Central memory CD4-positive, alpha-beta T cell (primary cell): ENCODE results near the gene CRELD1.

Experiments used
- DNase-seq: peaks from one replicate; pipeline ENCODE4 v3.0.0; 2022

CRELD1 gene

DNA sequence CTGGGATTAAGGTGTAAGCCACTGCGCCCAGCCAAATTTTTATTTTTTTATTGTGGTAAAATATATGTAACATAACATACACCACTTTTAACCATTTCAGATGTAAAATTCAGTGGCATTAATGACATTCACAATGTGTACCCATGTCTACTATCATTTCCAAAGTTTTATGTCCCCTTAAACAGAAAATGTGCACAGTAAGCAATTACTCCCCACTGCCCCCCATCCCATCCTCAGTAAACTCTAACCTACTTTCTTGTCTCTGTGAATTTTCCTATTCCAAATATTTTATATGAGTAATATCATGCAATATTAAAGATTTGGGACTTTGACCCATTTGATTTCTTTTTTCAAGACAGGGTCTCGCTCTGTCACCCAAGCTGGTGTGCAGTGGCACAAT lies 33.2 kb downstream of the CRELD1 start:
- DNase-seq: no peak

DNA sequence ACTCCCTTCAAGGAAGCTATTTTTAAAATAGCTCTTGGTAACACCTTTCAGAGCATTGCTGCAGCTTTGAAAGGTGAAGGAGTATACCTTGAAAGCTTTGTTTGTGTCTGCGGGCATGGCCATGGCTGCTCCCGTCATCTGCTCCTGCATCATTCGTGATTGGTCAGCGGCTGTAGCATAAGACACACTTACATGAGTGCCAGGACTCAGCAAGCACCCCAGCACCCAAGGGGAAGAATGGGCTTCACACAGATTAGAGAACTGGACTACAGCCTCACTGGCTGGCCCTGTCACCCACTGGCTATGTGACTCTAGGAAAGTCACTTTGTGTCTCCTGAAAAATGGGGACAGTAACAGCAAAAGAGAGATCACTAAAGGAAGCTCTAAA lies 36.0 kb downstream of the CRELD1 start:
- no peak for DNase-seq

DNA sequence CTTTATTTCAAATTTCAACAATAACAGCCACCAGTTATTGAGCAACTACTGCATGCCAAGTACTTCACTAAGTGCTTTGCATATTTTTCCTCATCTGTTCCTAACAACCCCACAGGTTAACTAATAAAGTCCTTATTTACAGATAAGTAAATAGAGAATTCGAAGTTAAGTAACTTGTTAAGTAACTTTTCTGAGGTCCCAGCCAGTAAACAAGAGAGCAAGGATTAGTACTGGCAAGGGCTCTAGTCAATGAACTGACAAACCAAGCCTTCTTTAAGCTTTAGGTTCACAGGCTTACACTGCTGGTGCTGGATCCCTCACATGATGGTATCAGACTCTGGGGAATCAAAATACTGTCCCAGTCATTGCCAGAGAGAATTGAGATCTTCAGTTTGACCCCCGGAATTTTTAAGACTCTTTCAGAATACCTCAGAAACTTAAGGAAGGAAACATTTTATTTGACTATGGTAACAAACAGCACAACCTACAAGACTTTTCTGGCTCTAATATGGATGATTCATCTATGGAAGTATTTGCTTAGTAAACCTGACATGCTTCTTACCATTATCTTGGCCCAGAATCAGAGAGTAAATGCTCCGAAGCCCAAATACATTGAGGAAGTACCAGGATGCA lies 36.5 kb downstream of the CRELD1 start:
- DNase-seq: no peak

DNA sequence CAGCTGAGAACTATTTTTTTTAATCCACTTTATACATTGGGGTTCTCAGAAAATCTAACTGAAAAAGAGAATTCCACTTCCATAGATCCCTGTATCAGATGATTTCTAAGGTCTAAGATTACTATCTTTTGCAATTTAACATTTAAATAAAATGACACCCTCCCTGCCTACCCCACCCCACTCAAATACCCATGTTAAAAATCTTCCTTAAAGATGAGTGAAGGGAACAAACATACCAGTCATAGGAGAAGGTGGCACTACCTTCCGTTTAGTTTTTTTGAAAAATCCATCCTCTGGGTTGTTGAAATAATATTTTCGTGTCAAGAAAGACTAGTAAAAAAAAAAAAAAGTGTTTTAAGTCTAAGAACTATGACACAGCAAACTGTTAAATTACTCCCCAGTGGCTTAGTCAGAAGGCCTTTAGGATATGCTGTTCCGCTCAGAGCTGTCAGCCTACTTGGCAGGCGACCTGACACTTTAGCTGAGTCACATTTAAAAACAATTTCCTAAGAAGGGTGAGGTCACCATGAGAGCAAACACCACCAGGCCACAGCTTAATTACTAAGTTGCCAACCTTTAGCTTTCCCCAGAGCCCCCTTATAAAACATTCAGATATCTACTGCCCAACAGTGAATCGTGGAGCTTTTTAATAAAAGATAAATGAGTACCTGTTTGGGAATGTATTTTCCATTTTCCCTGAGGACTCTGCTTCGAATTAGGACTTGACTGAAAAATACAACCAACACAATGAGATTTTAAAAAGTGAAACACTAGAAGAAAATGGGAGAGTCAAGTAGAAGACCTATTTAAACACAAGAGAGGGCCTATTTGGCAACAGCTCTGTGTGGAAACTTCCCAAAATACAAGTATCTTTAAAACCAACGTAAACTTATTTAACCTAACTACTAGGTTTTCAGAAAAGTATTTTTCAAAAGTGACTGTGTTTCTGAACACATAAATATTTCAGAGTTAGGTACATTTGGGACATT lies 43.4 kb downstream of the CRELD1 start:
- no peak for DNase-seq

DNA sequence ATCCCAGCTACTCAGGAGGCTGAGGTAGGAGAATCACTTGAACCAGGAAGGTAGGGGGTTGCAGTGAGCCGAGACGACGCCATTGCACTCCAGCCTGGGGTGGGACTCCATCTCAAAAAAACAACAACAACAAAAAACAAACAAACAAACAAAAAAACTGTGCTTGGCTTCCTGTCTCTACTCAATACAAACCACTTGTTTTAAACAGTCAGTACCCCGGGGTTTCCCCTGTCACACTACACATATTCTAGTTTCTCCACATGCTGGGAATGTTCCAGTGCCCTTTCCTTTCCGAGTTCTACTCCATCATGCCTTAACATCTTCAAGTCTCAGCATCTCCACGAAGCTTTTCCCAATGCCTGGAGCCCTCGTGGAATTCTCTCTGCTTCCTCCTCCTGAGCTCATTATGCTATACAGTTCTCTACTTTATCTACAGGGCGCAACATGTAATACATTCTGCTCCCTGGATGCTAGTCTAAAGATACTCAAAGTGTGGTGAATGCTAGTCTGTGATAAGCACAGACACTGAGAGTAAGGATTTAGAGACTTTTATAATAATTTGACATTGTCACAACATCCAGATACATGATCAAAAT lies 45.2 kb downstream of the CRELD1 start:
- DNase-seq: no peak

DNA sequence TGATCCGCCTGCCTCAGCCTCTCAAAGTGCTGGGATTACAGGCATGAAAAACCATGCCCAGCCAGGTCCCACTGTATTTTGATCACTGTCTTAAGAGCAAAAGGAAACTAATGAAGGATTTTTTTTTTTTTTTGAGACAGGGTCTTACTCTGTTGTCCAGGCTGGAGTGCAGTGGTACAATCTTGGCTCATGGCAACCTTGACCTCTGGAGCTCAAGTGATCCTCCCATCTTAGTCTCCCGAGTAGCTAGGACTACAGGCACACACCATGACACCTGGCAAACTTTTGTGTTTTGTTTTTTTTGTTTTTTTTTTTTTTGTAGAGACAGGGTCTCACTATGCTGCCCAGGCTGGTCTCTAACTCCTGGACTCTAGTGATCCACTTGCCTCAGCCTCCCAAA lies 46.6 kb downstream of the CRELD1 start:
- no peak for DNase-seq

DNA sequence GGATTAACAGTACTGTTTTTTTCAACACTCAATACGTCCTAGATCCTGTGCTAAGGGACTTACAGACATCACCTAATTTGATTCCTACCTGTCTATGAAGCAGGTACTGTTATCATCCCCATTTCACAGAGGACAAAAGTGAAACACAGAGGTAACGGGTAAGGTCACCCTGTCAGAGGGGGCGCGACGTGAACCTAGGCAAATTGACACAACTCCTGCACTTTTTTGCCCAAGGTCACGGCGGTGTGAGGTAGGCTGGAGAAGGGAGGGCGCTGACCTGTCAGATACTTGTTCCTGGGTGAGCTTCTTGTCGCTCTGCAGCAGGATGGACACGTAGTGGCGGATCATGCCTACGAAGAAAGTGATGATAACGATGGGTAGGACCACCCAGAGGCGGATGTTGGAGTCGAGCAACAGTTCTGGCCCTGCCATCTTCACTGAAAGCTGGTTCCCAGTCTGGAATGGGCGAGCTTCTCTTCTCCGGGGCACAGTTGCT lies 52.6 kb downstream of the CRELD1 start:
- no peak for DNase-seq

DNA sequence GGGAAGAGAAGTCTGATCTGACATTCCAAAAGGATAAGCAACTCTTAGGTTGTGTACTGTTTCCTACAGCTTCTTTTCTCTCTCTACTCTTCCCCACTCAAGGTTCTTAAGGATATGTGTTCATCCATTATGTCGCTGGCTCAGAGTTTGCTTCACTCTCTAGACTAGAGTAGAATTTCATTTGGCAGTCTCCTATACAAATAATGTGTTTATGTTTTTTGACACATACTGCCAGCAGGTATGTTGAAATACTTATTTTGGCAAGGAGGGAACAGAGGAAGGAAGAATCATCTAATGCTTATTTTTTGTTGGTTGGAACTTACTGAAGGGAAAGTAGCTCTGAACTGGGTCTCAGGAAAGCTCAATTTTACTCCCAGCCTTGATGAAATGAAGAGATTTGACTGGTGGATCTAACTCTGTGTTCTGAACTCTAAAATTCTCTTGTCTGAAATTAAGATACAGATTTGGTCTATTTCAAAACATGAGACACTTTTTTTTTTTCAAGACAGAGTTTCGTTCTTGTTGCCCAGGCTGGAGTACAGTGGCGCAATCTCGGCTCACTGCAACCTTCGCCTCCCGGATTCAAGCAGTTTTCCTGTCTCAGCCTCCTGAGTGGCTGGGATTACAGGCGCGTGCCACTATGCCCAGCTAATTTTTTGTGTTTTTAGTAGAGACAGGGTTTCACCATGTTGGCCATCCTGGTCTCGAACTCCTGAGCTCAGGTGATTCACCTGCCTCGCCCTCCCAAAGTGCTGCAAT lies 60.6 kb downstream of the CRELD1 start:
- DNase-seq: no peak
